Inferior parietal cortex (tissue), 1 donor: ENCODE measurements around the gene SFMBT2.

ENCODE experiments used
- DNase-seq: peaks from one replicate; pipeline ENCODE4 v3.0.0-alpha.2; 2016; ENCODE audit errors: extremely low spot score

SFMBT2 gene

GRCh38 chr10:7364474-7364873 is 46.4 kb downstream of the SFMBT2 start:
- no peak for DNase-seq

- DNase-seq, result no peak
These were observed 47.1 kb downstream of the SFMBT2 start for GRCh38 chr10:7363700-7364099.

GRCh38 chr10:7362471-7362870 is 48.4 kb downstream of the SFMBT2 start:
- no peak for DNase-seq

- no peak for DNase-seq
These were observed 49.5 kb downstream of the SFMBT2 start for GRCh38 chr10:7361316-7361715.

- DNase-seq, result no peak
These were observed 50.9 kb downstream of the SFMBT2 start for GRCh38 chr10:7359954-7360353.

- DNase-seq, result no peak
These were observed 51.5 kb downstream of the SFMBT2 start for GRCh38 chr10:7359356-7359755.

GRCh38 chr10:7357193-7357592 is 53.6 kb downstream of the SFMBT2 start:
- no peak for DNase-seq

GRCh38 chr10:7354330-7355047 is 56.3 kb downstream of the SFMBT2 start:
- DNase-seq, result no peak

GRCh38 chr10:7351894-7352293 is 58.9 kb downstream of the SFMBT2 start:
- no peak for DNase-seq

- DNase-seq, result no peak
These were observed 60.2 kb downstream of the SFMBT2 start for GRCh38 chr10:7350541-7351195.

GRCh38 chr10:7345717-7346116 is 65.1 kb downstream of the SFMBT2 start:
- DNase-seq, result no peak

- no peak for DNase-seq
These were observed 67.8 kb downstream of the SFMBT2 start for GRCh38 chr10:7343040-7343439.

- no peak for DNase-seq
These were observed 70.5 kb downstream of the SFMBT2 start for GRCh38 chr10:7340179-7340874.

- no peak for DNase-seq
These were observed 71.3 kb downstream of the SFMBT2 start for GRCh38 chr10:7339510-7339909.

- no peak for DNase-seq
These were observed 72.4 kb downstream of the SFMBT2 start for GRCh38 chr10:7338469-7338868.

- no peak for DNase-seq
These were observed 73.2 kb downstream of the SFMBT2 start for GRCh38 chr10:7337431-7338171.

- no peak for DNase-seq
These were observed 74.9 kb downstream of the SFMBT2 start for GRCh38 chr10:7335977-7336376.

GRCh38 chr10:7334642-7334964 is 76.2 kb downstream of the SFMBT2 start:
- no peak for DNase-seq

- no peak for DNase-seq
These were observed 76.7 kb downstream of the SFMBT2 start for GRCh38 chr10:7333961-7334641.

GRCh38 chr10:7329219-7329618 is 81.6 kb downstream of the SFMBT2 start:
- no peak for DNase-seq

- DNase-seq, result no peak
These were observed 82.9 kb downstream of the SFMBT2 start for GRCh38 chr10:7327885-7328284.

GRCh38 chr10:7322623-7323022 is 88.2 kb downstream of the SFMBT2 start:
- no peak for DNase-seq
